Activated naive CD8-positive, alpha-beta T cell (primary cell): ENCODE results near the gene MSTO1.
"Not testable (repeated sequence)": the region's sequence is repeated elsewhere in the genome, so short reads cannot be mapped to it uniquely, and the experiment has no call there.

Experiments used
- H3K27ac Mint-ChIP-seq: one replicate; pipeline ENCODE4 v1.8.0; 2021; ENCODE audit warnings: mixed read lengths
- H3K27me3 Mint-ChIP-seq: one replicate; pipeline ENCODE4 v1.8.0; 2021; ENCODE audit warnings: mixed read lengths
- H3K36me3 Mint-ChIP-seq: one replicate; pipeline ENCODE4 v1.8.0; 2021; ENCODE audit warnings: mixed read lengths
- H3K4me1 Mint-ChIP-seq: one replicate; pipeline ENCODE4 v1.8.0; 2021; ENCODE audit warnings: low read depth, mixed read lengths
- H3K4me3 Mint-ChIP-seq: one replicate; pipeline ENCODE4 v1.8.0; 2021; ENCODE audit warnings: mild to moderate bottlenecking, mixed read lengths
- H3K9me3 Mint-ChIP-seq: one replicate; pipeline ENCODE4 v1.8.0; 2021; ENCODE audit warnings: low read depth, mixed read lengths

Gene MSTO1

GRCh38 chr1:155645648-155646047, 35.6 kb downstream of the MSTO1 start:
- Mint-ChIP-seq H3K27me3 (no peaks in the 10 kb centered on the region), H3K4me3 (no peak overlapping the region), H3K36me3 (peaks cover 9% of the 10 kb centered on the region), H3K27ac (no peak overlapping the region), H3K9me3 (no peaks in the 10 kb centered on the region), H3K4me1 (no peaks in the 10 kb centered on the region)

GRCh38 chr1:155646307-155646706, 36.3 kb downstream of the MSTO1 start:
- H3K4me1 Mint-ChIP-seq = no peaks in the 10 kb centered on the region
- H3K36me3 Mint-ChIP-seq = peaks cover 9% of the 10 kb centered on the region
- no peak overlapping the region for H3K4me3 Mint-ChIP-seq
- no peaks in the 10 kb centered on the region for H3K9me3 Mint-ChIP-seq
- H3K27me3 Mint-ChIP-seq = no peaks in the 10 kb centered on the region
- H3K27ac Mint-ChIP-seq = no peak overlapping the region

GRCh38 chr1:155648207-155649147, 38.5 kb downstream of the MSTO1 start:
- no peaks in the 10 kb centered on the region for H3K27me3 Mint-ChIP-seq
- H3K36me3 Mint-ChIP-seq = peaks cover 6% of the 10 kb centered on the region
- H3K9me3 Mint-ChIP-seq = no peaks in the 10 kb centered on the region
- H3K27ac Mint-ChIP-seq = no peak overlapping the region
- H3K4me1 Mint-ChIP-seq = no peaks in the 10 kb centered on the region
- no peak overlapping the region for H3K4me3 Mint-ChIP-seq

- H3K36me3 Mint-ChIP-seq = peaks cover 6% of the 10 kb centered on the region
- no peaks in the 10 kb centered on the region for H3K9me3 Mint-ChIP-seq
- H3K27ac Mint-ChIP-seq = no peak overlapping the region
- H3K4me1 Mint-ChIP-seq = no peaks in the 10 kb centered on the region
- no peak overlapping the region for H3K4me3 Mint-ChIP-seq
- no peaks in the 10 kb centered on the region for H3K27me3 Mint-ChIP-seq
These were observed 39.7 kb downstream of the MSTO1 start for GRCh38 chr1:155649676-155650075.

GRCh38 chr1:155650231-155650757, 40.3 kb downstream of the MSTO1 start:
- H3K4me1 Mint-ChIP-seq = no peaks in the 10 kb centered on the region
- H3K27ac Mint-ChIP-seq = no peak overlapping the region
- no peak overlapping the region for H3K4me3 Mint-ChIP-seq
- no peaks in the 10 kb centered on the region for H3K27me3 Mint-ChIP-seq
- no peaks in the 10 kb centered on the region for H3K9me3 Mint-ChIP-seq
- H3K36me3 Mint-ChIP-seq = peaks cover 6% of the 10 kb centered on the region

- H3K9me3 Mint-ChIP-seq = no peaks in the 10 kb centered on the region
- H3K4me3 Mint-ChIP-seq = no peak overlapping the region
- no peaks in the 10 kb centered on the region for H3K4me1 Mint-ChIP-seq
- H3K36me3 Mint-ChIP-seq = peaks cover 2% of the 10 kb centered on the region
- no peak overlapping the region for H3K27ac Mint-ChIP-seq
- no peaks in the 10 kb centered on the region for H3K27me3 Mint-ChIP-seq
These were observed 42.0 kb downstream of the MSTO1 start for GRCh38 chr1:155651861-155652661.

- Mint-ChIP-seq H3K27me3 (no peaks in the 10 kb centered on the region), H3K4me3 (no peak overlapping the region), H3K4me1 (no peaks in the 10 kb centered on the region), H3K27ac (no peak overlapping the region), H3K9me3 (no peaks in the 10 kb centered on the region), H3K36me3 (peaks cover 2% of the 10 kb centered on the region)
These were observed 42.9 kb downstream of the MSTO1 start for GRCh38 chr1:155652951-155653350.

GRCh38 chr1:155657463-155657862, 47.4 kb downstream of the MSTO1 start:
- Mint-ChIP-seq H3K4me3 (no peak overlapping the region), H3K27ac (no peak overlapping the region), H3K36me3 (peaks cover 7% of the 10 kb centered on the region)

GRCh38 chr1:155661239-155661638, 51.2 kb downstream of the MSTO1 start:
- not testable (repeated sequence) for H3K9me3 Mint-ChIP-seq, H3K36me3 Mint-ChIP-seq, H3K4me3 Mint-ChIP-seq, H3K27ac Mint-ChIP-seq, H3K27me3 Mint-ChIP-seq, H3K4me1 Mint-ChIP-seq

More at GRCh38 chr1:155657463-155657862, 47.4 kb downstream of the MSTO1 start:
- Mint-ChIP-seq H3K27me3 (no peaks in the 10 kb centered on the region), H3K4me1 (no peaks in the 10 kb centered on the region), H3K9me3 (no peaks in the 10 kb centered on the region)
